ENCODE data around the gene SPINT1. TPM values are rescaled to one million over a fixed set of nuclear protein-coding genes. Genes with fewer than 3 reads are reported as not detected.

The SPINT1 gene
- total RNA-seq, 1 experiment from 2014 or later: 123 TPM

GRCh38 chr15:40850576-40851112 is 6.8 kb downstream of the SPINT1 start:
- ChIA-PET CTCF (interaction anchor here (2.1 kb wide), 1 partner anchor 8 kb away, joined by 19 read pairs; no protein-coding TSS in a partner anchor), POLR2A (interaction anchor here (0.8 kb wide), 1 partner anchor 63 kb away, joined by 4 read pairs; no protein-coding TSS in a partner anchor), RAD21 (ENCODE audit: low non-redundant PET in 1 of 2, low total read pairs in 2 of 2, uncharacterized antibody in 2 of 2, unreplicated experiment in 2 of 2) (no interaction called here)
- Histone ChIP-seq H3K79me2 (ENCODE audit: insufficient read depth, low read length) (peaks cover 58% of the 10 kb centered on the region), H4K20me1 (ENCODE audit: insufficient read depth) (no peaks in the 10 kb centered on the region; the same call in 1 of the 2 replicates), H3K4me2 (ENCODE audit: low read length) (no peak overlapping the region), H3K4me3 (replicated peaks in 1 of 2; ENCODE audit: low read depth in 1 of 2, low read length in 2 of 2) (no peak overlapping the region), H3K36me3 (ENCODE audit: control insufficient read depth in 1 of 2, insufficient read depth in 2 of 2, low read length in 2 of 2) (peaks cover 14 to 27% of the 10 kb centered on the region in 2 experiments), H3K4me1 (ENCODE audit: control insufficient read depth in 1 of 2, insufficient read depth in 2 of 2, low read length in 2 of 2) (peaks cover 23 to 25% of the 10 kb centered on the region in 2 experiments), H3K9me3 (ENCODE audit: control insufficient read depth in 1 of 2, insufficient read depth in 1 of 2, low read depth in 1 of 2, low read length in 2 of 2) (no peaks in the 10 kb centered on the region), H3K9ac (ENCODE audit: low read length) (no peak overlapping the region), H3K27me3 (ENCODE audit: insufficient read depth, low read length) (no peaks in the 10 kb centered on the region), H3K27ac (ENCODE audit: low read depth, low read length) (no peak overlapping the region), H3K9me2 (ENCODE audit: insufficient read depth) (no peaks in the 10 kb centered on the region), H2AFZ (ENCODE audit: low read depth, low read length, poor library complexity, severe bottlenecking) (no peak overlapping the region)
- no peak for DNase-seq (ENCODE audit: low read depth, low spot score)
- TF ChIP-seq CTCF (IDR thresholded peaks at IDR 0.05 in 2 of 3, conservative IDR thresholded peaks at IDR 0.05 in 1 of 3; ENCODE audit: borderline replicate concordance in 1 of 3, insufficient read depth in 1 of 3, low read depth in 2 of 3, low read length in 2 of 3) (no peak), POLR2AphosphoS5 (IDR thresholded peaks at IDR 0.05; ENCODE audit: low read depth, low read length) (no peak), YY1 (IDR thresholded peaks at IDR 0.05; ENCODE audit: extremely low read depth, insufficient replicate concordance, low read depth, low read length) (no peak), SIN3A (IDR thresholded peaks at IDR 0.05; ENCODE audit: low read depth) (no peak), JUND (IDR thresholded peaks at IDR 0.05) (no peak), ATF3 (IDR thresholded peaks at IDR 0.05) (no peak), SRF (IDR thresholded peaks at IDR 0.05; ENCODE audit: low read depth) (no peak)
- BruUV-seq (replicated peaks): no TSS peak
- ATAC-seq: no peak
- intact Hi-C loops (cut with micrococcal nuclease): no loop called here
